VCaP (cell line): ENCODE measurements around the gene PTPMT1.

Experiments used
- H3K27ac ChIP-seq: fragments of 450-650 bp; 2 replicates; pipeline ENCODE4 v1.5.1; 2017
- TF ChIP-seq, protein P1 (sequence below): fragments of 450-650 bp; conservative IDR thresholded peaks from 2 replicates; pipeline ENCODE4 v1.5.1; 2017; ENCODE audit warnings: mild to moderate bottlenecking, moderate library complexity

Gene PTPMT1

DNA sequence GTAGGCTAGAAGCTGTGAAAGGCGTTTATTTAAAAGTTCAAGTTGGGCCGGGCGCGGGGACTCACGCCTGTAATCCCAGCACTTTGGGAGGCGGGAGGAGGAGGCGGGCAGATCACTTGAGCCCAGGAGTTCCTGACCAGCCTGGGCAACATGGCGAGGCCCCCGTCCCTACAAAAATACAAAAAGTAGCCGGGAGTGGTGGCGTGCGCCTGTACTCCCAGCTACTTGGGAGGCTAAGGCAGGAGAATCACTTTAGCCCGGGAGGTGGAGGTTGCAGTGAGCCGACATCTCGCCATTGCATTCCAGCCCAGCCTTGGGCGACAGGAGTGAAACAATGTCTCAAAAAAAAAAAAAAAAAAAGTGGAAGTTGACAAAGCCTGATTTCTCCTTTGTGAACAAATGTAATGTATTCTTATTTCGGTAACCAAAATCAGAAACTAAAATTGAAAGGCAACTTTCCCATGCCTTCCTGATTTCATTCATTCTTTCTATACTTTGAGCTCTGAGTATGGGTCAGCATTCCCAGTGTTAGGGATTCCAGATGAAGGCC lies 825 bp downstream of the PTPMT1 start:
- peak overlapping the region; percentile 83 for H3K27ac ChIP-seq
- TF ChIP-seq, protein P1, sequence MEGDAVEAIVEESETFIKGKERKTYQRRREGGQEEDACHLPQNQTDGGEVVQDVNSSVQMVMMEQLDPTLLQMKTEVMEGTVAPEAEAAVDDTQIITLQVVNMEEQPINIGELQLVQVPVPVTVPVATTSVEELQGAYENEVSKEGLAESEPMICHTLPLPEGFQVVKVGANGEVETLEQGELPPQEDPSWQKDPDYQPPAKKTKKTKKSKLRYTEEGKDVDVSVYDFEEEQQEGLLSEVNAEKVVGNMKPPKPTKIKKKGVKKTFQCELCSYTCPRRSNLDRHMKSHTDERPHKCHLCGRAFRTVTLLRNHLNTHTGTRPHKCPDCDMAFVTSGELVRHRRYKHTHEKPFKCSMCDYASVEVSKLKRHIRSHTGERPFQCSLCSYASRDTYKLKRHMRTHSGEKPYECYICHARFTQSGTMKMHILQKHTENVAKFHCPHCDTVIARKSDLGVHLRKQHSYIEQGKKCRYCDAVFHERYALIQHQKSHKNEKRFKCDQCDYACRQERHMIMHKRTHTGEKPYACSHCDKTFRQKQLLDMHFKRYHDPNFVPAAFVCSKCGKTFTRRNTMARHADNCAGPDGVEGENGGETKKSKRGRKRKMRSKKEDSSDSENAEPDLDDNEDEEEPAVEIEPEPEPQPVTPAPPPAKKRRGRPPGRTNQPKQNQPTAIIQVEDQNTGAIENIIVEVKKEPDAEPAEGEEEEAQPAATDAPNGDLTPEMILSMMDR: no peak

DNA sequence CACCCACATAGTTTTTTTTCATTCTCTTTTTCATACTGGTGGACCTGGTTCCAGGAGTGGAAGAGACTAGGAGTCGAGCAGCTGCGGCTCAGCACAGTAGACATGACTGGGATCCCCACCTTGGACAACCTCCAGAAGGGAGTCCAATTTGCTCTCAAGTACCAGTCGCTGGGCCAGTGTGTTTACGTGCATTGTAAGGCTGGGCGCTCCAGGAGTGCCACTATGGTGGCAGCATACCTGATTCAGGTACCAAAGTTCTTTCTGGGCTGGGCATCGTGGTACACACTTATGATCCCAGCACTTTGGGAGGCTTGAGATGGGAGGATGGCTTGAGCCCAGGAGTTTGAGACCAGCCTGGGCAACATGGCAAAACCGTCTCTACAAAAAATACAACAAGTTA lies 4.2 kb downstream of the PTPMT1 start:
- TF ChIP-seq, protein P1: no peak
- H3K27ac ChIP-seq: no peak overlapping the region

DNA sequence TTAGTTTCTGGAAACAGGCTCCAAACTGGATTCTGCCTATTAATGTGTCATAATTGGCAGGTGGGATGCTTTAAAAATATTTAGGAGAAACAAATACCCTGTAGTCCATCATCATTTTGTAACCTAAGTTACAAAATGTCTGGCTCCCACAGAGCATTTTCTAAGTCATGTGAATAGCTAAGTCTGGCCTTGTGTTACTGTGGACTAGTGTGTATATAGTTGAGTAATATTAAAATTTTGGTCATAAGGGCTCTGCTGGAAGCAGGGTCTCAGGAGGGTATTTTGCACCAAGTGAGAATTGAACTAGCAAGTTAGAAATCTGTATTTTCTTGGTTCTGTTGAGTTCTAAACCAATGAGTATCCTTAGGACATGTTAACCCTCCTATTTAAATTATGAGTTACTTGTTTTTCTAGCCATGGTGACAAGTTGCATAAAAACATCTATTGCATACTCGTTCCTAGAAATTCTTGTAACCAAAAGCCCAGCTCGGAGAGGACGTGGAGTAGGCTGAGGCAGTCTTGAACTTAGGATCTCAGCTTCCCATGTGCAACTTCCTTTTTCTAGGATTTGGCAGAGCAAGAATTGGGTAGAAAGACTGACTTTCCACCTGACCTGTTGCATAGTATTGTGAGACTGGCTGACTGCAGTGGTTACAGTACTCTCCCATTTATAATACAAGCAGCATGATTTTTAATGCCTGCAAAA lies 5.4 kb downstream of the PTPMT1 start:
- no peak overlapping the region for H3K27ac ChIP-seq
- TF ChIP-seq, protein P1: no peak

DNA sequence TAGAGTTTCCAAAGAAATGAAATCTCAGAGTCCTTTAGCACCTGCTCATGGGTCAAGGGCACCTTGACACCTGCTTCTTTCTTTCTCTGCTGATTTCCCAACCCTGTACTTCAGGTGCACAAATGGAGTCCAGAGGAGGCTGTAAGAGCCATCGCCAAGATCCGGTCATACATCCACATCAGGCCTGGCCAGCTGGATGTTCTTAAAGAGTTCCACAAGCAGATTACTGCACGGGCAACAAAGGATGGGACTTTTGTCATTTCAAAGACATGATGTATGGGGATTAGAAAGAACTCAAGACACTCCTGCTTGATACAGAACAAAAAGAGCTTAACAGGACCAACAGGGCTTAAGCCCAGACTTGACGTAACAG lies 5.9 kb downstream of the PTPMT1 start:
- no peak overlapping the region for H3K27ac ChIP-seq
- TF ChIP-seq, protein P1: no peak

DNA sequence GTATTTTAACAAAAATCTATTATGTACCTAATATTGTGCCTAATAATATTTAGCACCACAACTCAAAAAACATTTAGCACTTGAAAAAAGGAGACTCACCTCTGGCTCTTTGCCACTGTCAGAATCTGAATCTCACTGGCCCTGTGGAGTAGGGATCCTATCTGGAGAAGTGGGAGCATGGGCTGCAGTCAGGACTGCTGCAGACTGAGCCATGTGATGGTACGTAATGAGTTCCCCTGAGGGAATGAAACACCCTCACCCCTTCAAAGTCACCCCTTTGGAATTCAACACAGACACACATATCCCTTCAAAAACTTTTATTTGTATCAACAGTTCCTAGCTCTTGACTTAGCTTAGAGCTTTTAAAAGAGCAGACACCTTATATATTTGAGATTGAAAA lies 6.5 kb downstream of the PTPMT1 start:
- H3K27ac ChIP-seq: no peak overlapping the region
- TF ChIP-seq, protein P1: no peak

DNA sequence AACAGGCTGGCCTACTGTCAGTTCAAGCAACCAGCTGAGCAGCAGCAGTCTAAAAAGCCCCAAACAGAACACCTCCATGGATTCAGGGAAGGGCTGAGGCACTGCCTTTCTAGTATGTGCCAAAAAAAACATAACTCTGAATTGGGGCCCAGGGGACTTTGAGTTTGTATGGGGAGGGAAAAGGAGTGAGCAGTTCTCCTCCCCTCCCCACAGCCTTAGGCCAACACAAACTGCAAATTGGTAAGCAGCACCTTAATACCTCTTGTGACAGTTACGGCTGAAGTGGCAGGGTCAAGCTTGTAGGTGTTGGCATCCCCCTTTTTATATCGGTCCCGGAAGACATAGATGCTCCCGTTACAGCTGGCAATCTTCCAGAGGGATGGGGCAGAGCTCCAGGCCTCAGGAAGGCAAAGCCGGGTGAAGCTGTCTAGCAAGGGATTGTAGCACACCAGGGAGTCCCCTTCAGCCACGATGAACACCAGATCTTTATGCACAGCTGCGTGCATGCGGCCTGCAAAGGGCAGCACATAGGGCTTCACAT lies 7.4 kb downstream of the PTPMT1 start:
- TF ChIP-seq, protein P1: no peak
- H3K27ac ChIP-seq: no peak overlapping the region

DNA sequence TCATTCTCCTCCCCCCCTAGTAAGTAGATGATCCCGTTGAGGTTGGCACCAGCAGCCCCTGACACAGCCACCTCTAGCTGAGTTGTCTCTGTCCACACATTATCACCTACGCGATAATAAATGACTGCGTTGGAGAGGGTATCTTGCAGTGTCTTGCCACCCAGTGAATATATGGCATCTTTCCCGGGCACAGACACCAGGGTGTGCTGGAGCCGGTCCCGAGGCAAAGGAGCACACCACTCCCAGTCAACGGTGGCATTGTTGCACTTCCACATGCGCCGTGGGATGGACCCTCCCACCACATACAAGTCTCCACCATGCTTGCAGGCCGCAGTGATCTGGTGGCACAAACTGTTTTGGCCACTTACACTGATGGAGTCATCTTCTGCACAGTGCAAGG lies 7.9 kb downstream of the PTPMT1 start:
- TF ChIP-seq, protein P1: no peak
- no peak overlapping the region for H3K27ac ChIP-seq
